ENCODE results near the gene HNRNPA3. TPM values are rescaled to one million over a fixed set of nuclear protein-coding genes. Genes with fewer than 3 reads are reported as not detected.

The HNRNPA3 gene
- 142 and 179 TPM in 2 replicates for total RNA-seq (2022)
- percentile 99 among the genes with signal in this experiment for Bru-seq, nascent RNA
- percentile 99 among the genes with signal in this experiment for BruChase-seq, experiment 1, labeled RNA remaining after a 6-hour chase
- percentile 100 among the genes with signal in this experiment for BruChase-seq, experiment 2, labeled RNA remaining after a 2-hour chase
- long read RNA-seq, full-length matches to known transcripts = 73 of 162 reads
- long read RNA-seq, partial matches to known transcripts = 52 of 162 reads
- long read RNA-seq, other reads (novel, unspliced or antisense) = 37 of 162 reads

GRCh38 chr2:177212106-177212890 lies at the start of gene HNRNPA3:
HNRNPA3 (plus strand) TSS chr2:177212794; CDS start chr2:177212800, 6 bp downstream.
- POLR2A ChIA-PET = interaction anchor here (0.6 to 5.0 kb wide), 35 partner anchors 10 to 1146 kb away, joined by 3 to 139 read pairs (median 6); partner anchors contain the start of genes AGPS and NFE2L2
- CTCF ChIA-PET = interaction anchor here (0.6 to 1.0 kb wide), 6 partner anchors 14 to 61 kb away, joined by 3 to 5 read pairs (median 4); no protein-coding TSS in a partner anchor
- no peak for TF ChIP-seq CTCF (IDR thresholded peaks at IDR 0.05; ENCODE audit: unreplicated experiment)
- DNase-seq (ENCODE audit: unreplicated experiment) = peak; percentile 98
- H3K4me1 Mint-ChIP-seq (ENCODE audit: insufficient read depth, unreplicated experiment) = peaks cover 13% of the 10 kb centered on the region
- peak within 1 kb of the TSS; percentile 100 for H3K27ac Mint-ChIP-seq (ENCODE audit: low read depth, unreplicated experiment)
- H3K4me3 Mint-ChIP-seq (ENCODE audit: unreplicated experiment) = peak within 1 kb of the TSS; percentile 91
- no TSS peak for BruUV-seq (replicated peaks)
- intact Hi-C loops (cut with micrococcal nuclease) = loop anchor here (1.0 to 5.0 kb wide), 2 partner anchors 40 to 120 kb away; no protein-coding TSS in a partner anchor
- H3K27me3 Mint-ChIP-seq (ENCODE audit: insufficient read depth, unreplicated experiment) = no peaks in the 10 kb centered on the region
- H3K9me3 Mint-ChIP-seq (ENCODE audit: unreplicated experiment) = no peaks in the 10 kb centered on the region
- peaks cover 57% of the 10 kb centered on the region for H3K36me3 Mint-ChIP-seq (ENCODE audit: insufficient read depth, unreplicated experiment)

GRCh38 chr2:177164131-177164530 lies 48.5 kb upstream of the HNRNPA3 start:
- no peak for DNase-seq (ENCODE audit: unreplicated experiment)
- ChIA-PET CTCF (interaction anchor here (0.6 to 5.2 kb wide), 37 partner anchors 8 to 1037 kb away, joined by 3 to 52 read pairs (median 7); partner anchors contain the start of gene NFE2L2), POLR2A (interaction anchor here (0.6 to 5.8 kb wide), 32 partner anchors 10 to 629 kb away, joined by 3 to 198 read pairs (median 7); partner anchors contain the start of genes AGPS, HNRNPA3 and NFE2L2)
- Mint-ChIP-seq H3K27me3 (ENCODE audit: insufficient read depth, unreplicated experiment) (no peaks in the 10 kb centered on the region), H3K4me3 (ENCODE audit: unreplicated experiment) (no peak overlapping the region), H3K4me1 (ENCODE audit: insufficient read depth, unreplicated experiment) (peaks cover 15% of the 10 kb centered on the region), H3K9me3 (ENCODE audit: unreplicated experiment) (no peaks in the 10 kb centered on the region), H3K36me3 (ENCODE audit: insufficient read depth, unreplicated experiment) (peaks cover 5% of the 10 kb centered on the region), H3K27ac (ENCODE audit: low read depth, unreplicated experiment) (no peak overlapping the region)
- no TSS peak for BruUV-seq (replicated peaks)
- TF ChIP-seq CTCF (IDR thresholded peaks at IDR 0.05; ENCODE audit: unreplicated experiment) = no peak
- intact Hi-C loops (cut with micrococcal nuclease) = loop anchor here (1.0 to 10.0 kb wide), 7 partner anchors 47 to 1037 kb away; partner anchors contain the start of gene HOXD8

- Mint-ChIP-seq H3K4me3 (ENCODE audit: unreplicated experiment) (no peak overlapping the region), H3K36me3 (ENCODE audit: insufficient read depth, unreplicated experiment) (peaks cover 5% of the 10 kb centered on the region), H3K4me1 (ENCODE audit: insufficient read depth, unreplicated experiment) (peaks cover 17% of the 10 kb centered on the region), H3K27me3 (ENCODE audit: insufficient read depth, unreplicated experiment) (no peaks in the 10 kb centered on the region), H3K27ac (ENCODE audit: low read depth, unreplicated experiment) (no peak overlapping the region), H3K9me3 (ENCODE audit: unreplicated experiment) (no peaks in the 10 kb centered on the region)
- intact Hi-C loops (cut with micrococcal nuclease) = loop anchor here (1.0 to 10.0 kb wide), 7 partner anchors 47 to 1037 kb away; partner anchors contain the start of gene HOXD8
- ChIA-PET CTCF (interaction anchor here (0.6 to 5.2 kb wide), 48 partner anchors 9 to 1233 kb away, joined by 3 to 52 read pairs (median 5); partner anchors contain the start of gene NFE2L2), POLR2A (interaction anchor here (0.6 to 5.8 kb wide), 37 partner anchors 10 to 1158 kb away, joined by 3 to 198 read pairs (median 6); partner anchors contain the start of genes AGPS, HNRNPA3 and NFE2L2)
- peak; percentile 97 for TF ChIP-seq CTCF (IDR thresholded peaks at IDR 0.05; ENCODE audit: unreplicated experiment)
- no TSS peak for BruUV-seq (replicated peaks)
- peak; percentile 90 for DNase-seq (ENCODE audit: unreplicated experiment)
Measured at GRCh38 chr2:177164584-177165052, 48.0 kb upstream of the HNRNPA3 start.

Measured in MCF 10A (cell line).